GM19043 (cell line): ENCODE results near the gene GATAD2B.

ENCODE experiments used
- ATAC-seq: cut with Tn5 transposase; IDR thresholded peaks from one replicate; pipeline ENCODE4 v1.9.1; 2021; ENCODE audit warnings: low read depth; ENCODE audit not compliant: unreplicated experiment

The GATAD2B gene

DNA sequence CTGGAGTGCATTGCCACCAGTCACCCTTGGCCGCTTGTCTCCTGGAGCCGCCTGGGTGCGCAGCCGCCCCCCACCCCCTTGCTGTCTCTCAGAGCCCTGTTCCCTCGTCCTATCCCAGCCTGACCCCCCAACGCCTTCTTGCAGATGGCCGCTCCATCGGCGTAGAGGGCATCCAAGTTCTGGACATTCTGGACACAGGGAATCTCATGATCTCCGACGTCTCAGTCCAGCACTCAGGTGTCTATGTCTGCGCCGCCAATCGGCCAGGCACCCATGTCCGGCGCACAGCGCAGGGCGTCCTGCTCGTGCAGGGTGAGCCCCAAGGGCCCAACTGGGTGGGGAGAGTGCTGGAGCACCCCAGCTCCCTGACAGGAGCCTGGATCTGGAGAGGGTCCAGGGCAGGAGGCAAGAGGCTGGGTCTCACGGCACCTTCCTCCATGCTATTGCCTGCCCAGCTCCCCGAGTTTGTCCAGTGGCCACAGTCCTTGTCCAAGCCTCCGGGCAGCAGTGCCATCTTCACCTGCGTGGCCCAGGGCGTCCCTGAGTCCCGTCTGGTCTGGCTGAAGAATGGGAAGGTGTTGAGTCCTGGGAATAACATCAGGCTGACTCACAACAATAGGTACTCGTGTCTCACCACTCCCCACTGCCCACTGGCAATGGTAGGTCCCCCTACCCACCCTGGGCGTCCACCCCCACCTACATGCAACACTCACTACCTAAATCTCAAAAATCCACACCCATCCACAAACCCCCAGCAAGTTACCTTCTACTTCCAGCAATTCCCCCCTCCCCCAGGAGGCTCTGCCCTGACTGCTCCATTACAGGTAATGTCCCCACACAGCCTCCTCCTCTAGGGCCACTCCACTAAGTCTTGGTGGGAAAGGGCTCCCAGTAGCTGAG, 123.0 kb downstream of the GATAD2B start:
- ATAC-seq = no peak

DNA sequence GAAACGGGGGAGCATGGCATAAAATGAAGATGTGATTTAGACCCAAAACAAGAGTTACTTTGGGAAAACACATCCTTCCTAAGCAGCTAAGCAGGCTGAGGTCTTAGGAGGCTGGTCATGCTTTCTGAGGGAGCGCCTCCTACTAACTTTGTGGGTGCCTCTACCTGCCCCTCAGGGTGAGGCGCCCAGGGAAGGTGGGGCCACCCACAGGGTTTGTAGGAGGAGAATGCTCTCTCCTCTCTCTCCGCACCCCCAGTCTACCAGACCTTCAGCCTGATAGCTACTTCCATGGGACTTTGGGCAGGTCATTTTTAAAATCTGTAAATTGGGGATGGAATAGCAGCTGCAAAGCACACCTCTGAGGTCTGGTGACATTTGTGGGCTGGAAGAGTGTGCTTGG, 123.8 kb downstream of the GATAD2B start:
- no peak for ATAC-seq

DNA sequence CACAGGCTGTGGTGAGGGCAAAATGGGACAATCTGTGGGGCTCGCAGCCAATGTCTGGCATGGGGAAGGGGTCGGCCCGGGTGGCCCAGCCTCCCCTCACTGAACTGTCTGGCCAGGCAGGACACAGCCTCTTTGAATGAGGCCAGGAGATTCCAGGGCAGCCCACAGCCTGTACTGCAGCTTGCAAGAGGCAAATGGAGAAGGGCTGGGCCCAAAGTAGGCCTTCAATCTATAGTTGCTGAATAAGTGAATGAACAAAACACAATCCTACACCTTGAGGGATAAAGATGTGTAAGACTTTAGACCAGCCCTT, 124.3 kb downstream of the GATAD2B start:
- ATAC-seq = no peak

DNA sequence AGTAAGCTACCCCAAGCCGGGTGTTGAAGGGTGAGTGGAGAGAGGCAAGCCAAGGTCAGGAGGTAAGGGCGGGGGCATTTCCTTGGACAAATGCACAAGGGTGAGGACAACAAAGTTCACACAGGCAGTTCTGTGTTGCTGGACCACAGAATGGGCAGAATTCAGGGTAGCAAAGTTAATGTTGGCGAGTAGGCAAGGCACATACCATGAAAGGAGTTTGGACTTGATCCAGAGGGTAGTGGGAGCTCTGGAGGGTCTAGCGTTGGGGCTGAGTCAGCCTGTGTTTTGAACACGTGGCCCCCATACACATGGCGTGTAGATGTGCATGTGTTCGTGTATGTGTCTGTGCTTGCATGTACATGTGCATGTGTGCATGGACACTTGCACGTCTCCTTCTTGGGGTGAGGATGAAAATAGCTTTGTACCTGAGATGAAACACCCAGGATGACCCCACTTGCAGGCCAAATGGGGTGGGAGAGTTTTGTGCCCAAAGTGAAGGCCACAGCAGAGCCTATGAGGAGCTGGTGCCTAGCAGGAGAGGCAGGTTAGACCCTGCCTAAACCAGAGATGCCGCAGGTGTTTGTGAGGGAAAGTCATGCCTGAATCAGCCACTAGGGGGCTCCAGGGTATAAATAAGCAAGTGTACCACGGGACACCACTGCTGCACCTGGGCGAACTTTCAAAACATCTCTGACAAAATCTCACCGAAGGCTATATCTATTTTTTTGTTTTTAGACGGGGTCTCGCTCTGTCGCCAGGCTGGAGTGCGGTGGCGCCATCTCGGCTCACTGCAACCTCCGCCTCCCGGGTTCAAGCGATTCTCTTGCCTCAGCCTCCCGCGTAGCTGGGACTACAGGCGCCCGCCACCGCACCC, 125.7 kb downstream of the GATAD2B start:
- ATAC-seq = no peak

DNA sequence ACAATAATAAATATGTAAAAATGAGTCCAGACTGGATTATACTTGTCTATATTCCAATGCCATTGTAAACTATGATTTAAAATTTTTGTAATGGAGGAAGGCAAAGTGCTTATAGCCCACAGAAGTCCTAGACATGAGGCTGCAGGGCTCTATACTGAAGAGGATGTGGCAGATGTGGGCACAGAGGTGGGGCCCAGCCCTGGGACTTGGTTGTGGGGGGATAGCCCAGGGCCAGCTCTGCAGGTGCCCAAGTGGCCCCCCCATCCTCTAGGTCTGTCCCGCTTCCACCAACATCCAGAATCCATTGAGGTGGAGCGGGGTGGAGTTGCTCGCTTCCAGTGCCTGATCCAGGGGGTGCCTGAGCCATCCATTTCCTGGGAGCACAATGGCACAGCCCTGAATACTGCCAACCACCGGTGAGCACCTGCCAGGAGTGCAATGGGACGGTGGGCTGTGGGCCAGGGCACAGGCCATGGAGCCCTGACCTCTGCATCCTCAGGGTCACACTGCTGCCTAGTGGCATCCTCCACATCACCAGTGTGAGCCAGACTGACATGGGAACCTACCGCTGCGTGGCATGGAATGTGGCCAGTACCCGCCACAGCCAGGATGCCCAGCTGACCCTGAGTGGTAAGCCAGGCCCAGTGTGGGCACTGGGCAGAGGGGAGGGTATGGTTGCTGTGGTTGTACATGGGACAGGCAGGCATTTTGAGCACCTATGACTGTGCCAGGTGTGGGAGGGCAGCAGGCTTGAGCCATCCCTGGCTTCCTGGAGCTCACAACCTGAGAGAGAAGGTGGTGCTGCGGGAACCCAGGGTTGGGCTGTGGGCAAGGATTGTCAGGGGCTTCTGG, 126.6 kb downstream of the GATAD2B start:
- no peak for ATAC-seq

DNA sequence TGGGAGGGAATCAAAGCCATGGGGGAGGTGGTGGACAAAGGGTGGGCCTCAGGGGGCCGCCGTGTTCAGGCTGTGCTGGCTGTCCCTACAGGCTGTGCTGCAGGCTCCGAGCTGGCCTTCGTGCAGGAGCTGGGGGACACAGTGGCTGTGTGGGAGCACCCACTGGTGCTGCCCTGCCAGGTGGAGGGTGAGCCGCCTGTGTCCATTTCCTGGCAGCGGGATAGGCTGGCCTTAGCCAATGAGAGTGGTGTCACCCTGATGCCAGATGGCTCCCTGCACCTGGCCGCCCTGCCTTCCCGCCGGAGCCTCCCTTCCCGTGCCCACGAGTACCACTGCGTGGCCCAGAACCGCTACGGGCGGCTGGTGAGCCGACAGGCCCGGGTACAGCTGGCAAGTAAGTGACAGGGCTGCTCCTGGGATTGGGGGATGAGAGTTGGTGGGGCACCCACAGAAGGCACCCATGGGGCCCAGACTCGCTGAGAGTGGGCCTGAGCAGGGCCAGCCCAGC, 127.4 kb downstream of the GATAD2B start:
- ATAC-seq = no peak

DNA sequence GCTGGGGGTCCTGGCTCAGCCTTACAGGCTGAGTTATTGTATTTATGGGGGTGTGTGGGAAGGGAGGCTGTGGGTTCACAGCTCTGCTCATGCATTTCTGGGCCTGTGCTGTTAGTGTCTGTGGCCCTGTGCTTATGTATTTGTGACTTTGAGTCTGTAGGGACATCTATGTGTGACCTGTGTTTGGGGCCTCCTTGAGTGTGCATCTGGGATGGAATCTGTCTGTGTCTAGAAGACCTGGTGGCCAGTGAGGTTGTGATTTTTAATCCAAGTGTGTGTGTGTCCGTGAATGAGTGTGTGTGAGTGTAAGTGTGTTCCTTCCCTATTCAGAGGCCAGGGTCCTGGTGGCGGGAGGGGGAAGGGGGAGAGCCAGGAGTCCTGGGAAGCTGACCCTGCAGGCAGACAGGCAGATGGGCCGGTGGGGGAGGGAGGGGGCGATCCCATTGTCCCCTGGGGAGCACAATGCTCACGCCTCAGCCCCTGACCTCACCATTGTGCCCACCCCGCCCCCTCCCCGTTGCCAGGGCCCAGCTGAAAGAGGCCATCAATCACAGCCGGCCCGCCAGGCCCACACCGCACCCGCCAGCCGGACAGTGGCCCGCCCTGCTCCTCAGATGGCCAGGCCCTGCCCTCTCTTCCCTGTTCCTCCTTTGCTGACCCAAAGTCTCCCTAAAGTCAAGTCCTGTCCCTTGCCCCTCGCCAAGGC, 128.0 kb downstream of the GATAD2B start:
- no peak for ATAC-seq

DNA sequence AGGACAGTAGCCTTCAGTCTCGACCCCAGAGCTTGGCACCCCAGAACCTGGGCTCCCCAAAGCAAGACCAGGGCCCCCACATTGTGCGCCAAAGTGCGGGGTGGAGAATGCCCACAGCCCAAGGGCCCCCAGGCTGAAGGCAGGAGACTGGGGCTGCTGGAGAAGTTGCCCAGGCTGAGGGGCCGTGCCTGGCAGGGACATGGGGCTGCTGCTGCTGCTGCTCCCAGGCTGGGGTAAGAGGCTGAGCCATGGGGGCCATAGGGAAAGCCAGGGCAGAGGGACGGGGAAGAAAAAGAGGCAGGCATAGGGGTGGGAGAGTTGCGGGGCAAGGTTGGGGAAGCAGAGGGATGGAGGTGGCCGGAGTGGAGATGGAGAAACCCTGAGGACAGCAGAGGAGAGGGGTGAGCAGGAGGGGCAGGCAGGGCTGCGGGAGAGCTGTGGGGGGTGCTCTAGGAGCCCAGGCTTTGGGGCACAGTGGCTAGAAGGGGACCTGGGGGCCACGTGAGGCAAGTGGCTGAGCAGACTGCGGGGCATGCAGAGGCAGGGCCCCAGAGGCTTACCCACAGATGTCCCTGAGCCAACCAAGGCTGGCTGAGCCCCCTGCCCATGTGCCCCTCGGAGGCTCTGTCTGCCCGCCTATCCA, 128.7 kb downstream of the GATAD2B start:
- no peak for ATAC-seq

DNA sequence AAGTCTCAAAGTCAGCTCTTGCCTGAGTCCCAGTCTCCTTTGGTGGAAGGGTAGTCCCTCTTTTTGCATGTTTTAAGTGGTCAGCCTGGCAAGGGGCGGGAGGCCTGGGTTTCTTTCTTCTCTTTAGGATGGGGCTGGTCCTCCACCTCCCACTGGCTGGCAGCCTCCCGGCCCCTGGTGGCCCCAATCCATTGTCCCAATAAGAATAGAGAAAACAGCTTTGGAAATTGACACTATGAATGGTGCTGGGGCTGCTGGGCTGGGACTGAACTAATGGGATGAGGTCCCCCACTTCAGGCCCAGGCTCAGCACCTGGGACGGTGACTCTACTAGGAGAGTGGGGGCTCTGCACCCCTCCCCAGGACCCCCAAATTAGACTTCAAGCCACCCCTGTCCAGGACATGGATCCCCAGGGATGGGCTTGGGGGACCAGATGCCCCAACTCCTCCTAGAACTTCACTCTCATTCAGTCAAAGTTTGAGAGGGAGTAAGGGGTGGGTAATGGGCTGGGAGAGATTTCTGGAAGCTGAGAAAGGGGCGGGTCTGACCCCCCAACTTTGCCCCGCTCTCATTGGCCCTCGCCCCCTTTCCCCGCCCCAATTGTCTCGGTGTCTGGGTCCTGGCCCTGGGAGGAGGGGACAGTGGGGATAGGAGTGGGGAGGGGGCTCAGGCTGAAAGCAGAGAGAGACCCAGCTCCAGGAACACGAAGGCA, 129.4 kb downstream of the GATAD2B start:
- ATAC-seq = no peak

DNA sequence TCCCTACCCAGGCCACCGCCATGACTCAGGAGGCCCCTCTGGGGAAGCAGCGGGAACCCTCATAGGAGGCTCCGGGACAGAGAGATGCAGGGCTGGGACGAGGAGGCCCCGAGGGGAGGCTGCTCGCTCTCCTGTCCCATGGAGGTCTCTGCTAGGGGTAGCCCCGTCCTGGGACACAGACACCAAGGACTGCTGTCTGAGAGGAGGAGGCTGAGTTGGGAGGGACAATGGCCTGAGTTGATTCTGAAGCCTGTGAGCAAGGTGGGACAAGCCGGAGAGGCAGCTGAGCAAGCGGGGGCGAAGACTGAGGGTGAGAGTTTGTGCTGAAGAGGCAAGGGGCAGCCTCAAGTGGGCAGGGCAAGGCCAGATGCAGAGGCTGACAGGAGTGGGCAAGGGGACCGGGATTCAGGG, 130.1 kb downstream of the GATAD2B start:
- no peak for ATAC-seq

DNA sequence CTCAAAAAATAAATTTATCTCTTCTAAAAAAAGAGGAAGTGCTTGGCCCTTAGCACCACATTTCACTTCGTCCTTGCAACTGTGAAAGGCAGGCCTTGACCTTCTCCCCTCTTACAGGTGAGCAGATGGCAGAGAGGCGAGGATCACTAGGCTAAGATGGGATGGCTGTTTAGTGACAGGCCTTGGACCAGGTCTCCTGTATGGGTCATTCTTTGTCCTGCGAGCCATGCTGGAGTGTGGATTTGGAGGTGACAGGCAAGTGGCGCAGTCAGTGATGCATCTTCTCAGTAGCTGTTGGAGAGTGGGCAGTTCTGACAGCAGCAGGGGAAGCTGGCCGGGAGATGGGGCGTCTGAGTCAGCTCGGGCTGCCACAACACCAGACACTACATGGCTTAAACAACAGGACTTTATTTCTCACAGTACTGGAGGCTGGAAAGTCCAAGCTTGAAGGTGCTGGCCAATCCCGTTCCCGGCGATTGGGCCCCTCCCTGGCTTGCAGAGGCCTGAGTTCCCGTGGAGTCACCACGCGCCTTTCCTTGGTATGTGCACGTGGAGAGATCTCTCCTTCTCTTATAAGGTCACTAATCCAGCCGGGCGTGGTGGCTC, 131.0 kb downstream of the GATAD2B start:
- ATAC-seq = no peak

DNA sequence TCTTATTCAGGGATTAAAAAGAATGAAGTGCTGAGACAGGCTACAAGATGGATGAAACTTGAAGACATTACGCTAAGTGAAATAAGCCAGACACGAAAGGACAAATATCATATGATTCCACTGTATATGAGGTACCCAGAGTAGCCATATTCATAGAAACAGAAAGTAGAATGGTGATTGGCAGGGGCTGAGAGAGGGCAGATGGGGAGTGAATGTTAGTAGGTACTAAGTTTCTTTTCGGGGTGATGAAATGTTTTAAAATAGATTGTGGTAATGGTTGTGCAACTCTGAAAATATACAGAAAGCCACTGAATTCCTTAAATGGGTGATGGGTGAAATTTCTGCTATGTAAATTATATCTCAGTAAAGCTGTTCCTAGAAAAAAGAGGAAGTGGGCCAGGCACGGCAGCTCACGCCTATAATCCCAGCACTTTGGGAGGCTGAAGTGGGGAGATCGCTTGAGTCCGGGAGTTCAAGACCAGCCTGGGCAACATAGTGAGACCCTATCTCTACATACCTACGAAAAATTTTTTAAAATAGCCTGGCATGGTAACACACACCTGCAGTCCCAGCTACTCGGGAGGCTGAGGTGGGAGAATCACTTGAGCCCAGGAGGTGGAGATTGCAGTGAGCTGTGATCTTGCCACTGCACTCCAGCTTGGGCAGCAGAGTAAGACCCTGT, 131.7 kb downstream of the GATAD2B start:
- peak; percentile 86 for ATAC-seq

DNA sequence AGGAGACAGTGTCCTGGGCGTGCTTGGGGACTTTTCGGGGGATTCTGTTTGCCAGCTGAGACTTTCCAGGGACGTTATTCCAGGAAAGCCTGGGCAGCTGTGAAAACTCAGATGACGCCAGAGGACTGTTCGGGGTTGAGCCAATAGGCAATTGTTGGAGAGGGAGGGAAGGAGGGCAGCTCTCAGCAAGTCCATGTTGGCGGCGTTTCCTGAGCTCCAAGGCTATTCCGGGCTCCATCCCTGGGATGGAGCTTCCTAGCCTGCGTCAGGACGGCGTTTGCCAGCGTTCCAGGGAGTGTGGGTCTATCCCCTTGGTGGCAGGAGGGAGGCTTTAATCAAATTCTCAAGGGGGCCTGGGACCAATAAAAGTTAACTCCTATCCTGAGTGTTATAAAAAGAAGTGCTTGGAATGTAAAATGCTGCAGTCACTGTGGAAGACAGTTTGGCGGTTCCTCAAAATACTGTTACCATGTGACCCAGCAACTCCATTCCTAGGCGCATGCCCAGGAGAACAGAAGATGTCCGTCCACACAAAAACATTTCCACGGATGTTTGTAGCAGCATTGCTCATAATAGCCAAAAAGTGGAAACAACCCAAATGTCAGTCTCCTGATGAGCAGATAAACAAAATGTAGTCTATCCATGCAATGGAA, 132.3 kb downstream of the GATAD2B start:
- ATAC-seq = peak; percentile 12

DNA sequence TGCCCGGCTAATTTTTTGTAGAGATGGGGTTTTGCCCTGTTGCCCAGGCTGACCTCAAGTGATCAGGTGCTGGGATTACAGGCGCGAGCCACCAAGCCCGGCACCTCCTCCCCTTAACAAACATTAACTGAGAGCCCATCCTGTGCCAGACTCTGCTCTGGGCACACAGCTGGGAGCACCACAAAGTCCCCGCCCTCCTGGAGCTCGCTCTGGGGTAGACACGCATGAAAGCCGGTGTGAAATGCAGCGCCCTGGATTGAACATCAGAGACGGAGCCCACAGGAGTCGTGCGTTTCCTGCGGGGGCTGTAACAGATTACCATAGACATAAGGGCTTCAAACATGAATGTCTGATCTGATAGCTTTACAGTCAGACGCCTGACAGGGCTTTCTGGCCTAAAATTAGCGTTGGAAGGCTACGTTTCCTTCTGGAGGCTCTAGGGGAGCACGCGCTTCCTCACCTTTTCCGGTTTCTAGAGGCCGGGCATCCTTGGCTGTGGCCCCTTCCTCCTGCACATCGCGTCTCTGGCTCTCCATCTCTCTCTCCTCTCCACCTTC, 133.2 kb downstream of the GATAD2B start:
- ATAC-seq = no peak

DNA sequence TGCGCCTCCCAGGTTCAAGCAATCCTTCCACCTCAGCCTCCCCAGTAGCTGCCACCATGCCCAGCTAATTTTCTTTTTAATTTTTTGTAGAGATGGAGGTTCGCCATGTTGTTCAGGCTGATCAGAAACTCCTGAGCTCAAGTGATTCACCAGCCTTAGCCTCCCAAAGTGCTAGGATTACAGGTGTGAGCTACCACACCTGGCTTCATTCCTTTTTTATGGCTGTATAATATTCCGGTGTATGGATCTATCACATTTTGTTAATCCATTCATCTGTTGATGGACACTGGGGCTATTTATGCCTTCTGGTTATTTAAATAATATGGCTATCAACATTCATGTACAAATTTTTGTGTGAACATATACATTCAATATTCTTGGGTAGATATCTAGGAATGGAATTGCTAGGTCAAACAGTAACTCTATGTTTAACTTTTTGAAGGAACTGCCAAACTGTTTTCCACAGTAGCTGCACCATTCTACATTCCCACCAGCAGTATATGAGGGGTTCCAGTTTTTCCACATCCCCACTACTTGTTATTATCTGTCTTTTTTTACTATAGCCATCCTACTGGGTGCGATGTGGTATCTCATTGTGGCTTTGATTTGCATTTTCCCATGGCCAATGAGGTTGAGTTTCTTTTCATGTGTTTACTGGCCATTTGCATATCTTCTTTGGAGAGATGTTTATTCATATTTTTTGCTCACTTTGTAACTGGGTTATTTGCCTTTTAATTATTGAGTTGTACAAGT, 136.6 kb downstream of the GATAD2B start:
- no peak for ATAC-seq
